ENCODE data around the gene SGCA.

GRCh38 chr17:50205111-50205962 lies 39.5 kb downstream of the SGCA start:
- TF ChIP-seq TAF1 (IDR thresholded peaks at IDR 0.05; ENCODE audit: borderline replicate concordance, low read depth, low read length), result no peak
- no peak for TF ChIP-seq POLR2A (IDR thresholded peaks at IDR 0.05; ENCODE audit: low read depth, low read length)
